Fibroblast of lung (primary cell): Measurements from ENCODE around the gene SOX13. TPM values are rescaled to one million over a fixed set of nuclear protein-coding genes. Genes with fewer than 3 reads are reported as not detected.
A peak's percentile ranks its signal among the peaks of the same experiment; 100 is the strongest.
"Not testable (repeated sequence)": the region's sequence is repeated elsewhere in the genome, so short reads cannot be mapped to it uniquely, and the experiment has no call there.

Experiments
- DNase-seq, 2 donors: peaks; one replicate each; pipeline versions ENCODE4 v3.0.0 to v3.0.0-alpha.2; 2010; ENCODE audit warnings: low read depth in 2 of 2
- H2AFZ ChIP-seq: 2 replicates; pipeline ENCODE4 v1.5.1; 2012; ENCODE audit warnings: low read length, control low read depth, inconsistent platforms
- H3K27ac ChIP-seq: 2 replicates; pipeline ENCODE4 v1.5.1; 2011; ENCODE audit warnings: low read length, control low read depth; ENCODE audit not compliant: insufficient read depth
- H3K27me3 ChIP-seq: 2 replicates; pipeline ENCODE4 v1.5.1; 2011; ENCODE audit warnings: mild to moderate bottlenecking, low read length; ENCODE audit not compliant: control insufficient read depth, insufficient read depth
- H3K36me3 ChIP-seq: 2 replicates; pipeline ENCODE4 v1.5.1; 2011; ENCODE audit warnings: low read length; ENCODE audit not compliant: control insufficient read depth, insufficient read depth
- H3K4me1 ChIP-seq: 2 replicates; pipeline ENCODE4 v1.5.1; 2011; ENCODE audit warnings: low read length; ENCODE audit not compliant: control insufficient read depth, insufficient read depth; ENCODE audit errors: extremely low read depth
- H3K4me2 ChIP-seq: 2 replicates; pipeline ENCODE4 v1.5.1; 2011; ENCODE audit warnings: low read length, control low read depth; ENCODE audit not compliant: insufficient read depth; ENCODE audit errors: extremely low read depth
- H3K4me3 ChIP-seq, 4 experiments: fragments of 200-600 bp in 1 of 4; sonication (generic) in 1 of 4; replicated peaks in 1 of 4; 2 replicates each; pipeline ENCODE4 v1.5.1; 2011 to 2016; ENCODE audit warnings: low read length in 4 of 4, low read depth in 3 of 4, mild to moderate bottlenecking in 3 of 4, control low read depth in 2 of 4, inconsistent platforms in 1 of 4, mixed read lengths in 1 of 4; ENCODE audit not compliant: insufficient read depth in 1 of 4; ENCODE audit errors: control extremely low read depth in 1 of 4
- H3K79me2 ChIP-seq: 2 replicates; pipeline ENCODE4 v1.5.1; 2012; ENCODE audit warnings: mild to moderate bottlenecking, low read length, inconsistent platforms; ENCODE audit not compliant: control insufficient read depth, insufficient read depth
- H3K9ac ChIP-seq: 2 replicates; pipeline ENCODE4 v1.5.1; 2011; ENCODE audit warnings: mild to moderate bottlenecking, low read length, control low read depth; ENCODE audit not compliant: insufficient read depth
- H3K9me3 ChIP-seq: 2 replicates; pipeline ENCODE4 v1.5.1; 2012; ENCODE audit warnings: low read depth, low read length; ENCODE audit not compliant: control insufficient read depth, insufficient read depth
- H4K20me1 ChIP-seq: 2 replicates; pipeline ENCODE4 v1.5.1; 2011; ENCODE audit warnings: low read length; ENCODE audit not compliant: control insufficient read depth, insufficient read depth; ENCODE audit errors: extremely low read depth
- CTCF ChIP-seq, 2 donors: IDR thresholded peaks in 1 of 2; conservative IDR thresholded peaks in 1 of 2; 1 replicate in 1 of 2; 2 replicates in 1 of 2; pipeline ENCODE4 v1.5.1; 2011 to 2012; ENCODE audit warnings: low read length in 2 of 2, control low read depth in 1 of 2, inconsistent platforms in 1 of 2, low read depth in 1 of 2, mild to moderate bottlenecking in 1 of 2
- EZH2 ChIP-seq: IDR thresholded peaks from 2 replicates; pipeline ENCODE4 v1.5.1; 2012; ENCODE audit warnings: low read length, control low read depth, mild to moderate bottlenecking; ENCODE audit errors: missing control alignments
- polyA plus RNA-seq, 2 donors: library from polyadenylated mRNA; depleted of rRNA in 1 of 2; stranded (reverse) in 1 of 2; unstranded in 1 of 2; fragments of >200 nt; gene quantifications; 2 replicates each; pipeline ENCODE4 v1.2.1, GENCODE V29; 2011 to 2012; ENCODE audit warnings: missing spikeins in 1 of 2
- total RNA-seq: library from RNA; depleted of rRNA; stranded (reverse); fragments of >200 nt; gene quantifications from 2 replicates; pipeline ENCODE4 v1.2.1, GENCODE V29; 2014

The SOX13 gene
- total and polyA plus RNA-seq, 2 donors (not counting 1 experiment from before 2014, with no cell fraction given), result 2.0 to 5.5 TPM

DNA sequence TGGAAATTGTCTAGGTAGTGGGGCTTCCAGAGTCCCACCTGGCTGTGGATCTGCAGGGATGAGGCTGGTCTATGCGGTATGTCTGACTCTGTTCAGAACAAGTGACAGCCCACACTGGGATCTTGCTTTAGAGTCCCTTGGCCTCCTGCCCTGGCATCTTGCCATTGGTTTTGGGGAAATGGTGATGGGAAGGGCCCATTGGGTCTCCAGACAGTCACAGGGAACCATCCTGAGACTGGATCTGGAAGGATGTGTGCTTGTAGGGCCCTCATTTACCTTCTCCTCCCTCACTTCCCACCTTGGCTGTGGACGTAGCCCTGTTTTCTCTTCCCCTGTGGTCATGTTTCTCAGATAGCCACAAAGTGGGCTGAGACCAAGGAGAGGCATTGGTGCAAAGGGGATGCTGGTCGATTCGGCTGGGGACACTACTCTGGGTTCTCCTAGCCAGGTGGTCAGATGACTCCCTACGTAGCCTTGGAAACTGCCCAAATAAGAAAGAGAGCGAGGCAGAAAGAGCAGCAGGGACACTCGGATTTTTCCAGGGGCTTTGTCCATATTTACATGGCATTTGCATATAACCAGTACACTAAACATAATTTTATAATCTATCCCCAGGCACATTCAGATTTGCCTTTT lies 15.1 kb downstream of the SOX13 start:
- Histone ChIP-seq H2AFZ (no peak overlapping the region), H3K4me2 (no peak overlapping the region), H3K9me3 (no peaks in the 10 kb centered on the region), H3K4me3 (no peak overlapping the region), H3K4me1 (peaks cover 5% of the 10 kb centered on the region), H3K79me2 (no peaks in the 10 kb centered on the region), H3K27ac (no peak overlapping the region), H3K36me3 (no peaks in the 10 kb centered on the region), H3K27me3 (no peaks in the 10 kb centered on the region), H4K20me1 (no peaks in the 10 kb centered on the region), H3K9ac (no peak overlapping the region)
- no peak for TF ChIP-seq CTCF (conservative IDR thresholded peaks at IDR 0.05 in 1 of 2, IDR thresholded peaks at IDR 0.05 in 1 of 2; ENCODE audit: low read depth in 1 of 2, low read length in 2 of 2)
- DNase-seq, result no peak

- Histone ChIP-seq H3K9ac (no peak overlapping the region), H3K27me3 (no peaks in the 10 kb centered on the region), H3K27ac (no peak overlapping the region), H2AFZ (no peak overlapping the region), H3K9me3 (no peaks in the 10 kb centered on the region), H3K4me1 (peaks cover 5% of the 10 kb centered on the region), H3K4me2 (no peak overlapping the region), H3K4me3 (no peak overlapping the region), H4K20me1 (no peaks in the 10 kb centered on the region), H3K36me3 (no peaks in the 10 kb centered on the region), H3K79me2 (no peaks in the 10 kb centered on the region)
- TF ChIP-seq CTCF (conservative IDR thresholded peaks at IDR 0.05 in 1 of 2, IDR thresholded peaks at IDR 0.05 in 1 of 2; ENCODE audit: low read depth in 1 of 2, low read length in 2 of 2), result no peak
- no peak for TF ChIP-seq EZH2
- DNase-seq, result no peak
Observed at GRCh38 chr1:204088596-204088995, 15.7 kb downstream of the SOX13 start.

DNA sequence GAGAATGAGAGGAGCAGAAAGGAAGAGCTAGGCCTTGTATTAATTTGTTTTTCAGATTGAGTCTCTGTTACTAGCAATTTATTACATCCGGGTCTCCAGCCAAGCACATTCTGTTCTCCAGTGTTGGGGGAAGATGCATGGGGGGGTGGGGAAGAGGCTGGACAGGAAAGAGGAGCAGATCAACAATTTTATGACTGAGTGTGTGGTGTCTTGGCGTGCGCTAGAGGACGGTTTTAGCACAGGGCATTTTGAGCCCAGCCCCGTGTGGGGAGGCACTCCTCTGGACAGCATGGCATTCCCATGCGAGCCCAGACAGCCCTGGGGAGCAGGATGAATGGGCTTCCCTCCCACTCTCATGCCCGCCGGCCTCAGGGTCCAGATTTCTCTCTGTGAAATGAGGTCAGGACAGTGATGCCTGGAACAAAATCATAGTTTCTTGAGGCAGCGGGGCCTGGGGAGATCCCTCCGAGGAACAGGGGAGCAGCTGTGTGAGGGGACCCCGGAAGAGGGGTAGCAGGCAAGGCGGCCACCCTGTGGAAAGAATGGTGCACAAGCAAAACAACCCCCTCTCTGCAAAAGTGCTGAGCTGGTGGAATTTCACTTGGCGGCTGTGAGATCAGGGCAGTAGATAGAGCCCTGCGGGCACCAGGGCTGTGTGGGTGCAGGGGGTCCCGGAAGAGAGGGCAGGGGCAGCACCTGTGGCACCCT lies 16.3 kb downstream of the SOX13 start:
- Histone ChIP-seq H4K20me1 (no peaks in the 10 kb centered on the region), H3K36me3 (no peaks in the 10 kb centered on the region), H3K9me3 (no peaks in the 10 kb centered on the region), H3K4me3 (no peak overlapping the region), H3K79me2 (no peaks in the 10 kb centered on the region), H3K4me1 (peaks cover 5% of the 10 kb centered on the region), H3K27ac (no peak overlapping the region), H3K9ac (no peak overlapping the region), H3K27me3 (no peaks in the 10 kb centered on the region), H2AFZ (peak overlapping the region; percentile 23), H3K4me2 (no peak overlapping the region)
- TF ChIP-seq EZH2, result no peak
- no peak for TF ChIP-seq CTCF (conservative IDR thresholded peaks at IDR 0.05 in 1 of 2, IDR thresholded peaks at IDR 0.05 in 1 of 2; ENCODE audit: low read depth in 1 of 2, low read length in 2 of 2)
- peak in 1 of 2 donors; percentile 62 for DNase-seq

GRCh38 chr1:204090132-204090531 lies 17.2 kb downstream of the SOX13 start:
- not testable (repeated sequence) for H3K27ac ChIP-seq, H3K4me1 ChIP-seq, H3K9ac ChIP-seq, H3K4me3 ChIP-seq, H2AFZ ChIP-seq, H3K4me2 ChIP-seq, H3K79me2 ChIP-seq, H3K9me3 ChIP-seq, H3K27me3 ChIP-seq, DNase-seq, H4K20me1 ChIP-seq, H3K36me3 ChIP-seq
